Ishikawa (cell line): Measurements from ENCODE around the gene PTPRN2.

Experiments used
- CEBPB ChIP-seq: IDR thresholded peaks from 2 replicates; pipeline ENCODE4 v1.6.1; 2012
- CREB1 ChIP-seq: IDR thresholded peaks from 2 replicates; pipeline ENCODE4 v1.6.1; 2012; ENCODE audit warnings: low read depth
- EGR1 ChIP-seq: IDR thresholded peaks from 2 replicates; pipeline ENCODE4 v1.6.1; 2012
- EP300 ChIP-seq: IDR thresholded peaks from 2 replicates; pipeline ENCODE4 v1.6.1; 2012; ENCODE audit warnings: borderline replicate concordance
- FOXM1 ChIP-seq: IDR thresholded peaks from 2 replicates; pipeline ENCODE4 v1.6.1; 2012; ENCODE audit warnings: low read depth, borderline replicate concordance
- NFIC ChIP-seq: IDR thresholded peaks from 2 replicates; pipeline ENCODE4 v1.6.1; 2012
- RAD21 ChIP-seq: IDR thresholded peaks from 2 replicates; pipeline ENCODE4 v1.6.1; 2012; ENCODE audit warnings: low read depth
- TAF1 ChIP-seq: IDR thresholded peaks from 2 replicates; pipeline ENCODE4 v1.6.1; 2012; ENCODE audit warnings: low read depth, mild to moderate bottlenecking
- TCF12 ChIP-seq: IDR thresholded peaks from 2 replicates; pipeline ENCODE4 v1.6.1; 2012; ENCODE audit warnings: low read depth
- TEAD4 ChIP-seq: IDR thresholded peaks from 2 replicates; pipeline ENCODE4 v1.6.1; 2012
- USF1 ChIP-seq: IDR thresholded peaks from 2 replicates; pipeline ENCODE4 v1.6.1; 2012
- YY1 ChIP-seq: IDR thresholded peaks from 2 replicates; pipeline ENCODE4 v1.6.1; 2012; ENCODE audit warnings: low read depth
- ZBTB7A ChIP-seq: IDR thresholded peaks from 2 replicates; pipeline ENCODE4 v1.6.1; 2012; ENCODE audit warnings: low read depth
- TF ChIP-seq, protein P1 (sequence below): IDR thresholded peaks from 2 replicates; pipeline ENCODE4 v1.6.1; 2012
- TF ChIP-seq, protein P2 (sequence below): IDR thresholded peaks from 2 replicates; pipeline ENCODE4 v1.6.1; 2012; ENCODE audit warnings: low read depth, mild to moderate bottlenecking

The PTPRN2 gene

DNA sequence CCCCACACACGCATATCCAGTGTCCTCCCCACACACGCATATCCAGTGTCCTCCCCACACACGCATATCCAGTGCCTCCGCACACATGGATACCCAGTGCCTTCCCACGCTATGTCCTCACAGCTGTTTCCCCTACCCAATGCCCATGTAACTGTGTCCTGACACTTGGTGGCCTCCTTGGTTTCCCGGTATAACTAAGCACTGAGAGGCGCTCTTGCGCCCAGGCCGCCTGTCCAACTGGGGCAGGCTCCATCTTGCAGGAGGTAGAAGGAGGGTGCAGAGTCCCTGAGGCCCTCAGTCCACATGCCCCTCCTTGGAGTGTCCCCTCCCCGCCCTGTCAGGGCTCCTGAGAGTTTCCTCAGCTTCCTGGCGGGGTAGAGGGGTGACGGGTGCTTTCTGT is 715.2 kb downstream of the PTPRN2 start:
- TF ChIP-seq, protein P1, sequence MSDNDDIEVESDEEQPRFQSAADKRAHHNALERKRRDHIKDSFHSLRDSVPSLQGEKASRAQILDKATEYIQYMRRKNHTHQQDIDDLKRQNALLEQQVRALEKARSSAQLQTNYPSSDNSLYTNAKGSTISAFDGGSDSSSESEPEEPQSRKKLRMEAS: no peak
- no peak for TF ChIP-seq EP300
- no peak for TF ChIP-seq RAD21
- TF ChIP-seq USF1: no peak
- no peak for TF ChIP-seq TEAD4
- no peak for TF ChIP-seq EGR1
- TF ChIP-seq YY1: no peak

- no peak for TF ChIP-seq RAD21
These were observed 715.9 kb downstream of the PTPRN2 start for GRCh38 chr7:157871681-157872080.

DNA sequence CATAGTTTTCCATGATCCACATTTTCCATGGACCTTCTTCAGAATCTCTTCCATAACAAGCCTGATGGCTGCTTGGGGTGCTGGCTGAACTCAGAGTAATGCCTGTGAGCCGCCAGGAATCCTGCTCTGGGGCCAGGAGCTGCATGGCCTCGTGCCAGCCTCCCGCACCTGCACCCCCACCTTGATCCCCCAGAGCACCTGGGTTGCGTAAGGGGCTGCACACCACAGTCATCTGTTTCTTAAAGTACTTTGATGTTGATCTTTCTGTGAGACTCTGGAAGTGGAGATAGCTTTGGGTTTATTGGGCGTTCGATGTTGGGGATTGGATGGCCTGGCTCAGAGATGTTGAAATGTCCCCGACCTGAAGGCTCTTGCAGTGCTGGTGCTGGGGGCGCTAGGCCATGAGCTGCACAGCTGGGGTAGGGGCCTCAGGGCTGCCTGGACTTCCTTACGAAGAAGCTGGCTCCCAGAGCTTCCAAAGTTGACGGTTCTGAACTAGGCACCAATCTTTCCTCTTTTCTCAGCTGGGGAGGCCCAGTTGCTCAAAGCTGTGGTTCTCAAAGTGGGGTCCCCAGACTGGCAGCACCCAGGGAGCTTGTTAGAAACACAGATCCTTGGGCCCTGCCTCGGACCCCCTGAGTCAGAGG is 716.9 kb downstream of the PTPRN2 start:
- TF ChIP-seq NFIC: no peak
- no peak for TF ChIP-seq YY1
- no peak for TF ChIP-seq CREB1
- no peak for TF ChIP-seq TCF12
- TF ChIP-seq RAD21: no peak
- TF ChIP-seq USF1: no peak
- TF ChIP-seq EGR1: no peak
- TF ChIP-seq ZBTB7A: no peak
- TF ChIP-seq, protein P1: no peak

- TF ChIP-seq TAF1 (no peak), EGR1 (no peak), CREB1 (no peak), RAD21 (no peak), YY1 (no peak), ZBTB7A (no peak), TCF12 (no peak), CEBPB (no peak), NFIC (no peak), USF1 (no peak), TEAD4 (no peak), EP300 (no peak)
- TF ChIP-seq, protein P1: no peak
- TF ChIP-seq, protein P2, sequence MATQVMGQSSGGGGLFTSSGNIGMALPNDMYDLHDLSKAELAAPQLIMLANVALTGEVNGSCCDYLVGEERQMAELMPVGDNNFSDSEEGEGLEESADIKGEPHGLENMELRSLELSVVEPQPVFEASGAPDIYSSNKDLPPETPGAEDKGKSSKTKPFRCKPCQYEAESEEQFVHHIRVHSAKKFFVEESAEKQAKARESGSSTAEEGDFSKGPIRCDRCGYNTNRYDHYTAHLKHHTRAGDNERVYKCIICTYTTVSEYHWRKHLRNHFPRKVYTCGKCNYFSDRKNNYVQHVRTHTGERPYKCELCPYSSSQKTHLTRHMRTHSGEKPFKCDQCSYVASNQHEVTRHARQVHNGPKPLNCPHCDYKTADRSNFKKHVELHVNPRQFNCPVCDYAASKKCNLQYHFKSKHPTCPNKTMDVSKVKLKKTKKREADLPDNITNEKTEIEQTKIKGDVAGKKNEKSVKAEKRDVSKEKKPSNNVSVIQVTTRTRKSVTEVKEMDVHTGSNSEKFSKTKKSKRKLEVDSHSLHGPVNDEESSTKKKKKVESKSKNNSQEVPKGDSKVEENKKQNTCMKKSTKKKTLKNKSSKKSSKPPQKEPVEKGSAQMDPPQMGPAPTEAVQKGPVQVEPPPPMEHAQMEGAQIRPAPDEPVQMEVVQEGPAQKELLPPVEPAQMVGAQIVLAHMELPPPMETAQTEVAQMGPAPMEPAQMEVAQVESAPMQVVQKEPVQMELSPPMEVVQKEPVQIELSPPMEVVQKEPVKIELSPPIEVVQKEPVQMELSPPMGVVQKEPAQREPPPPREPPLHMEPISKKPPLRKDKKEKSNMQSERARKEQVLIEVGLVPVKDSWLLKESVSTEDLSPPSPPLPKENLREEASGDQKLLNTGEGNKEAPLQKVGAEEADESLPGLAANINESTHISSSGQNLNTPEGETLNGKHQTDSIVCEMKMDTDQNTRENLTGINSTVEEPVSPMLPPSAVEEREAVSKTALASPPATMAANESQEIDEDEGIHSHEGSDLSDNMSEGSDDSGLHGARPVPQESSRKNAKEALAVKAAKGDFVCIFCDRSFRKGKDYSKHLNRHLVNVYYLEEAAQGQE: no peak
These were observed 717.8 kb downstream of the PTPRN2 start for GRCh38 chr7:157869793-157870192.

- TF ChIP-seq CEBPB (no peak), YY1 (no peak), USF1 (no peak), TEAD4 (no peak), FOXM1 (no peak)
These were observed 719.8 kb downstream of the PTPRN2 start for GRCh38 chr7:157867685-157868305.

GRCh38 chr7:157866336-157866924 is 721.2 kb downstream of the PTPRN2 start:
- no peak for TF ChIP-seq EP300
- TF ChIP-seq NFIC: no peak
- no peak for TF ChIP-seq TAF1
- no peak for TF ChIP-seq EGR1
- TF ChIP-seq CEBPB: no peak
- TF ChIP-seq ZBTB7A: no peak
